H1 (cell line): Measurements from ENCODE around the gene GP1BB. TPM values are rescaled to one million over a fixed set of nuclear protein-coding genes. Genes with fewer than 3 reads are reported as not detected.

Experiments used
- CHD1 ChIP-seq: IDR thresholded peaks from 2 replicates; pipeline ENCODE4 v1.6.1; 2012; ENCODE audit warnings: low read depth, low read length, improper control_type of control experiment
- CHD7 ChIP-seq: fragments of 300-600 bp; sonication (generic); IDR thresholded peaks from 2 replicates; pipeline ENCODE4 v1.7.1; 2012; ENCODE audit warnings: low read length, moderate library complexity, mild to moderate bottlenecking, inconsistent platforms; ENCODE audit not compliant: insufficient replicate concordance
- EZH2 ChIP-seq: fragments of 200-600 bp; sonication (generic); IDR thresholded peaks from 2 replicates; pipeline ENCODE4 v1.7.1; 2012; ENCODE audit warnings: low read depth, mild to moderate bottlenecking, moderate library complexity, low read length, inconsistent platforms; ENCODE audit not compliant: severe bottlenecking
- HDAC6 ChIP-seq: IDR thresholded peaks from one replicate; pipeline ENCODE4 v1.7.1; 2012; ENCODE audit warnings: low read depth, mild to moderate bottlenecking, inconsistent platforms, low read length, moderate library complexity
- SP2 ChIP-seq: IDR thresholded peaks from 2 replicates; pipeline ENCODE4 v1.6.1; 2012; ENCODE audit warnings: mild to moderate bottlenecking, low read length, inconsistent platforms
- SP4 ChIP-seq: IDR thresholded peaks from 2 replicates; pipeline ENCODE4 v1.6.1; 2012; ENCODE audit warnings: low read length, inconsistent platforms
- SRF ChIP-seq: IDR thresholded peaks from 2 replicates; pipeline ENCODE4 v1.6.1; 2011; ENCODE audit warnings: mild to moderate bottlenecking, low read depth, low read length, moderate library complexity
- TEAD4 ChIP-seq: IDR thresholded peaks from 2 replicates; pipeline ENCODE4 v1.6.1; 2012; ENCODE audit warnings: low read depth, low read length, inconsistent platforms, mixed read lengths
- ZNF274 ChIP-seq: IDR thresholded peaks from 2 replicates; pipeline ENCODE4 v1.7.0; 2012; ENCODE audit warnings: low read length, borderline replicate concordance; ENCODE audit errors: extremely low read depth
- polyA plus RNA-seq, 7 experiments: library from polyadenylated mRNA; depleted of rRNA in 3 of 7; stranded (reverse) in 5 of 7; unstranded in 2 of 7; fragments of >200 nt in 5 of 7; fragments of 200-250 nt in 2 of 7; gene quantifications; 1 replicate in 5 of 7; 2 replicates in 1 of 7; 4 replicates in 1 of 7; pipeline versions ENCODE4 v1.2.1 to v1.2.3, GENCODE V29; 2011 to 2013; ENCODE audit warnings: missing spikeins in 2 of 7, mixed read lengths in 2 of 7
- total RNA-seq: library from RNA; stranded (reverse); fragmentation: NEBNext Ultra II Directional; extraction: Animal tissue kit (Norgen Biotek cat#: 25700); gene quantifications from 2 replicates; pipeline ENCODE4 v1.2.1, GENCODE V29; 2021
- TF ChIP-seq, protein P1 (sequence below): IDR thresholded peaks from 2 replicates; pipeline ENCODE4 v1.6.1; 2012; ENCODE audit warnings: inconsistent platforms

GP1BB gene
- total and polyA plus RNA-seq, 2 of the 8 experiments (the other 6 are each of a cell fraction or from before 2014, with no cell fraction given), result 0.36 TPM; not detected in 1

DNA sequence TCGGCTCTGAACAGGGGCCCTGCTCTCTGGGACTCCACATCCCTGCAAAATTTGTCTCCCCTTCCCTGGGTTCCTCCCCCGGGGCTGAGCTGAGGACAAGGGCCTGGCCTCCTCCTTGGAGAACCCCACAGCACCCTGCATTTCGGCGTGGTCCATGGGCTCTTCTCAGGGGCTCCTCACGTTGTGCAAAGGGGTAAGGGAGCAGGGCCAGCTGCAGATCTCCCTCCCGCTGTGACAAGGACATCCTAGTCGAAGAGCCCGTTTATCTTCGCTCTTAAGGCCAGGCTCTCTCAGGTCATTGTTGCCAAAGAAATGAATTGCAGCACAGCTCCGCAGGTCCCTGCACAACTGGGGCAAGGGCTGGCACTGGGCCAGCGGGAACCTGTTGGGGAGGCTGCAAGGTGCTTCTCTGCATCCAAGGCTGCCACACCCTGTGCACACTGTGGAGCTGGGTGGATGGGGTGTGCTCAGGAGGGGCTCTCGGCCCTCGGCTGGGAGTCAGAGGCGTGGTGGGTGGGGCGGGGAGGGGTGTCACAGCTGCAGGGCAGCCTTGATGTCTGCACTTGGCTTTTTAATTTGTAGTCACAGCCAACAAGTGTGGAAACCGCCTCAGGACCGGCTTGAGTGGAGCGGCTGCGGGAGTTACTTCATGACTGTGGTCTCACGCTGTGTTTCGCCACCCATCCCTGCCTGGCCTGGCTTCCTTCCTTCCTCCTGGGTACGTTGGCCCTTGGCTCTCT lies 35.6 kb upstream of the GP1BB start (continued):
- TF ChIP-seq CHD7 (no peak), SP2 (no peak), CHD1 (no peak), SRF (no peak), EZH2 (no peak), ZNF274 (no peak), HDAC6 (no peak), TEAD4 (no peak), SP4 (no peak)
- TF ChIP-seq, protein P1, sequence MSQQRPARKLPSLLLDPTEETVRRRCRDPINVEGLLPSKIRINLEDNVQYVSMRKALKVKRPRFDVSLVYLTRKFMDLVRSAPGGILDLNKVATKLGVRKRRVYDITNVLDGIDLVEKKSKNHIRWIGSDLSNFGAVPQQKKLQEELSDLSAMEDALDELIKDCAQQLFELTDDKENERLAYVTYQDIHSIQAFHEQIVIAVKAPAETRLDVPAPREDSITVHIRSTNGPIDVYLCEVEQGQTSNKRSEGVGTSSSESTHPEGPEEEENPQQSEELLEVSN, result no peak
